GM12872 (cell line): Measurements from ENCODE around the gene ARHGEF1.

Experiments used
- TF ChIP-seq, protein P1 (sequence below): IDR thresholded peaks from 3 replicates; pipeline ENCODE4 v1.5.1; 2011; ENCODE audit warnings: low read depth, mild to moderate bottlenecking, low read length, moderate library complexity; ENCODE audit not compliant: insufficient read depth

Gene ARHGEF1

DNA sequence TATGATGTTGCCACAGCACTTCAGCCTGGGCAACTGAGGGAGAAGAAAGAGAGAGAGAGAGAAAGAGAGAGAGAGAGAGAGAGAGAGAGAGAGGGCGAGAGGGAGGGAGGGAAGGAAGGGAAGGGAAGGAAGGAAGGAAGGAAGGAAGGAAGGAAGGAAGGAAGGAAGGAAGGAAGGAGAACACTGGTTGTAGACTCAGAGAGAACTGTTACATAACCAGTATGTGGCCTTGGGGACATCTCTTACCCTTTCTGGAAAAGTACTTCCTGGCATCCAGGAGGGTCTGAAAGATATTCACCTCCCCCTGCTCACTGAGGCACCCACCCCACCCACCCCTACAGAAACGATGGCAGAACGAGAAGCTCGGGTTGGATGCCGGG lies 2.7 kb upstream of the ARHGEF1 start:
- TF ChIP-seq, protein P1, sequence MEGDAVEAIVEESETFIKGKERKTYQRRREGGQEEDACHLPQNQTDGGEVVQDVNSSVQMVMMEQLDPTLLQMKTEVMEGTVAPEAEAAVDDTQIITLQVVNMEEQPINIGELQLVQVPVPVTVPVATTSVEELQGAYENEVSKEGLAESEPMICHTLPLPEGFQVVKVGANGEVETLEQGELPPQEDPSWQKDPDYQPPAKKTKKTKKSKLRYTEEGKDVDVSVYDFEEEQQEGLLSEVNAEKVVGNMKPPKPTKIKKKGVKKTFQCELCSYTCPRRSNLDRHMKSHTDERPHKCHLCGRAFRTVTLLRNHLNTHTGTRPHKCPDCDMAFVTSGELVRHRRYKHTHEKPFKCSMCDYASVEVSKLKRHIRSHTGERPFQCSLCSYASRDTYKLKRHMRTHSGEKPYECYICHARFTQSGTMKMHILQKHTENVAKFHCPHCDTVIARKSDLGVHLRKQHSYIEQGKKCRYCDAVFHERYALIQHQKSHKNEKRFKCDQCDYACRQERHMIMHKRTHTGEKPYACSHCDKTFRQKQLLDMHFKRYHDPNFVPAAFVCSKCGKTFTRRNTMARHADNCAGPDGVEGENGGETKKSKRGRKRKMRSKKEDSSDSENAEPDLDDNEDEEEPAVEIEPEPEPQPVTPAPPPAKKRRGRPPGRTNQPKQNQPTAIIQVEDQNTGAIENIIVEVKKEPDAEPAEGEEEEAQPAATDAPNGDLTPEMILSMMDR, result no peak

DNA sequence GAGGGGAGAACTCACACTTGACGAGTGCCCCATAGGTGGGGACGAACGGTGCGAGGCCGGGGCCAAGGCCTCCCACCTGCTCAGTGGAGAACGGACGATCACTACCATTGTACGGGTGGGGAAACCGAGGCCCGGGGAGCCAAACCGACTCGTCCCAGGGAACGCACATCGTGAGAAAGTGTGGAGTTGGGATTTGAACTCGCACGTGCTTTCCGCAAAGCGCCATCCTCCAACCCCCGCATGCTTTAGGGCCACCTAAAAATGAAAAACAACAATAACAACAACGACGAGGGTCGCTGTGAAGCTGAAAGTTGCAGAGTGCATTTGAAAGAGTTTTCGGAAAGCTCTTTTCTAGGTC lies 458 bp downstream of the ARHGEF1 start:
- TF ChIP-seq, protein P1, result no peak

DNA sequence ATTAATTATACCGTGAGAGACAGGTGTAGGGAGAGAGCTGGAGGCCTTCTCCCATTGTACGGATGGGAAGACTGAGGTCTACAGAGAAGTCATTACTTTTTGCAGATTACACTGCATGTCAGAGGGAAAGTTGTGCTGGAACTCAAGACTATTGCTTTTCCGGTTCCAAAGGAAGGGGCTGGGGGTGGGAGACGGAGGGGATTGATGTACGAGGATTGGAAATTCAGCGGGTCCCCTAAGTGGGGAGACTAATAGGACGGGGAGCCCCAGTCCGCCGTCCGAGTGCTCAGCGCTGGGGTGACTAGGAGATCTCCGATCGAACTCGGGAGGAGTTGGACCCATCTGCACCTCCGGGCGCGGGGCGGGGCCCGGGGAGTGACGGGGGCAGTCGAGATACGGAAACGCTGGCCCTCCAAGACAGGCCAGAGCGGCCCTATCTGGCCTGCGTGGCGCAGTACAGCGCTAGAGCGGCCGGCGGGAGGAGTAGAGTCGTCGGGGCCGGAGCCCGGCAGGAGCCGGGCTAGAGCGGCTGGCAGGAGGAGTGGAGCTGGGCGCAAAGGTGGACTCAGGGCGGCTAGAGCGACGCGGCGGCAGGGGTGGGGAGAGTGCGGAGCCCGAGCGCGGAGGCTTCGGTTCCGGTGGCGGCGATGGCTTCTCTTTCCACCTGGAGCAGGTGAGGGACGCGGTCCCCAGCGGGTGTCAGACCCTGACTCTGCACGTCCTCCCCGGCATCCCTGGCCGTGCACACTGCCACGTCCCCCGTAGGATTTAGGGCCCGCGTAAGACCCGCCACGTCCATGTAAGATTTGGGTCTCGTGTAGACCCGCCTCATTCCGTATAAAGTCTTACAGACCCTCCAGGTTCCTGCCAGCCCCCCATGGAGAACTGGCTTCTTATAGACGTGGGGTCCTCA lies 1.1 kb downstream of the ARHGEF1 start:
- TF ChIP-seq, protein P1, result no peak

DNA sequence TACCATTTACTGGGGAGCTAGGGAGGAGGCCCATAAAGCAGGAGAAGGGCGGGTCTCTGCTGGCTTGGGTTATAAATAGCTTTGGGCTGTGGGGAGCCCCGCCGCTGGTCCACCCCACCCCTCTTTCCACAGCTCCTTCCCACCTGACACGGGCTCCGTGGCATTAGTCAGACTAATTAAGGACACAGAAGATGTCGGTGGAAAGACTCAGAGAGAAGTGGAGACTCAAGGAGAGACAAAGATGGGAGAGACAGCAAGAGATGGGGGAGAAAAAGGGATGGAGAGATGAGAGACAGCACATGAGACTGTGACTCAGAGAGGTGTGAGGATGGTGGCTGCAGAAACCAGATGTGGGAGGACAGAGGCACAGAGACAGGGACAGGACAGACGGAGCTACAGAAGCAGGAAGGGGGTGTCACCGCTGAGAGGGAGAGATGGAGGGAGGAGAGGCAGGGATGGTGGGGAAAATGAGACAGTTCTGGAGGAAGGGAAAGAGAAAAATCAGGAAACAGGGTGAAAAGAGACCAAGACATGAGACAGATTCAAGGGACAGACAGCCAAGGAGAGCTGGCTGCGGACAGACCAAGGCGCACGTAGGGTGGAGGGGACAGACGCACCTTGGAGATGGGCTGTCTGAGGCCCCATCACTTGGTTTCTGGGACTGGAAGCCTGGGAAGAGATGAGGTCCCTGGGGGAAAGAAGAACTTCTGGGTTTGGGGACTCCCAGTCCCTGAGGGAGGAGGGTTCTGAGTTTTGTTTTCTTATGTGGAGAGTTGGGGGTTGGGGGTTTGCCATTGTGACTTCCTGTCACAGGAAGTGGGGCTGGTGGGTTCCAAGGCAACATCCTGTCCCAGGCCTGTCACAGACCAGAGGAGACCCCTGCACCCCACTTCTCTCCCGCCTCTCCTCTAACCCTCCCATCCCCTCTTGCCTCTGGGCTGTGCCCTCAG lies 4.1 kb downstream of the ARHGEF1 start:
- TF ChIP-seq, protein P1, result no peak

DNA sequence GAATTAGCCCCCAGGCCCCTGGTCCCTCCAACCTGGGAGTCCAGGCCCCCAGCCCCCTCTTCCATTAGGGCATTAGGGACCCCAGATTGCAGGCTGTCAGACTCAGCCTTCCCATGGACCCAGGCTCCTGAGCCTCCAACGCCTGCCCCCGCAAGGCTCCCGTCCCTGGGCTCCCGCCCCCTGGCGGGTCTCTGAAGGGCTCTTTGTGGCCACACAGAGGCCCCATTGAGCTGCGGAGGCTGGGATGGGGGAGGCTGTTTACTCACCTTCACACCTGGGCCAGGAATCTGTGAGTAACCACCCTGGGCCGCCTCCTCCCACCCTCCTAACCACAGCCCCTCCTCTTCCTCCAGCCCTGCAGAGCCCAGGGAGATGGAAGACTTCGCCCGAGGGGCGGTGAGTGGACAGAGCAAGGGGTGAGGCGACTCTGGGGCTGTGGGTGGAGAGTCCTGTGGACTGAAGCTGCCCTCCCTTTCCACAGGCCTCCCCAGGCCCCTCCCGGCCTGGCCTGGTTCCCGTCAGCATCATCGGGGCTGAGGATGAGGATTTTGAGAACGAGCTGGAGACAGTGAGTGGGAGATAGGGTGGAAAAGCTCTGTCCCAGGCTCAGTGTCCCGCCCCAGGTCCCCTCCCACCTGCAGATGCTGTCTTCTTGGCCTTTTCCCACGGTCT lies 4.9 kb downstream of the ARHGEF1 start:
- TF ChIP-seq, protein P1, result peak; percentile 54

DNA sequence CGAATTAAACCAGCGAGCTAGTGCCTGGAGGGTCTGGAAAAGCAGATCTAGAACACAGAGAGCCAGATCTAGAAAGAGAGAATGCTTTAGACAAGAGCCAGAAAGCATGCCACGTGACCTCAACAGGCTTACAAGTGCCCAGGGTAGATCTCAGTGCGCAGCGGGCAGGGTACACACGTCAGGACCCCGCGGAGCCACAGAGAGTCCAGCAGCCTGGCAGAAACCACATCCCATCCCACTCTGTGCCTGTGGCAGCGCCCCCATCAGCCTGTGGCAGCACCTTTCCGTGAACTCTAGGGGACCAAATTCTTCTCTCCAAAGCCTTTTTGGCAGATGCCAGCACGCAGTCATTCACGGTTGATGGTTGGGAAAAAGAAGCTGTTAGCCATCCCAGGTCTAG lies 5.9 kb downstream of the ARHGEF1 start:
- TF ChIP-seq, protein P1, result no peak

DNA sequence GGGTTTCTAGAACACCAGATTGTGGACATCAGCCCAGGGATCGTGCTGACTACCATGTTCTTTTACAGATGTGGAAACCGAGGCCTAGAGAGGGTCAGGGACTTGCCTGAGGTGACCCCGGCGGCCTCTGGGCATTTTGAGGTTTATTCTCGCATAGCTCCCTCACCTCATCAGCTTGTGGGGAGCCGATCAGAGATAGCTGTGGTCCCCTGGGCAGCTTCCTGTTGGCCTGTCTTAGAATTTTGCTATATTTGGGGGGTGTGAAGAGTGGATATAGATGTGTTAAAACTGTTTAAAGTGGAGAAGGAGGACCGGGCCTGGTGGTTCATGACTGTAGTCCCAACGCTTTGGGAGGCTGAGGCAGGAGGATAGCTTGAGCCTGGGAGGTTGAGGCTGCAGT lies 6.9 kb downstream of the ARHGEF1 start:
- TF ChIP-seq, protein P1, result no peak
